Stimulated activated CD8-positive, alpha-beta memory T cell treated with anti-CD3 and anti-CD28 coated beads, Interleukin-7, amount 100 ng/mL, for 48 hours (primary cell): ENCODE data around the gene TXNRD1.

Experiments used
- DNase-seq, 2 donors: peaks; one replicate each; pipeline ENCODE4 v3.0.0-alpha.2; 2020; ENCODE audit warnings: low read depth in 1 of 2; ENCODE audit errors: extremely low read depth in 1 of 2

Gene TXNRD1

DNA sequence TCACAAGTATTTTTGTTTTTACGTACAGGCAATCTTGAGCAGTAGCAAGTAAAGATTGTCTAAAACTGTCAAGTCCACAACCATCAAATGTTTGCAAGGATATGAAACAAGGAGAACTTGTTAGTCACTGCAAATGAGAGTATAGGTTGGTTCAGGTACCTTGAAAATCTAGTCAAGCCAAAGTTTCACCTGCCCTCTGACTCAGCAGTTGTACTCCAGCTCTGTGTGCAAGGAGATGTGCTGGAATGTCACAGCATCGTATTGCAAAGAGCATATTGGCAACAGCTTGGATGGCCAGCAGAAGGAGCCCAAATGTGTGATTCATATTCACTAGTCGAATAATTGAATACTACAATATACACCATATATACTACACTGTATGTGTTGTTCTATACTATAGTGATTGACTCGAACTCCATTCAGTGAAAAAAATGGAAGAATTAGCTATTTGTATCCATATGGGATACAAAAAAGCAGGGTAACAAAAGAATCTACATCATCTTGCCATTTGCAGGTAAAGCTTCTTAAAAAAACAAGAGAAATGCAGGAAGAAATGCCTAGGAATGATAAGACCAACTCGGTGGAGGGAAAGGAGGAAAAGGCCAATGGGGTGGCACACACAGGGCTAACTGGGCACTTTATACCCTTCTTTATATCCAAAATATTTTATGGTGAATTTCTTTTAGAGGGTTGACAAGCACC, 131.9 kb downstream of the TXNRD1 start:
- no peak for DNase-seq

DNA sequence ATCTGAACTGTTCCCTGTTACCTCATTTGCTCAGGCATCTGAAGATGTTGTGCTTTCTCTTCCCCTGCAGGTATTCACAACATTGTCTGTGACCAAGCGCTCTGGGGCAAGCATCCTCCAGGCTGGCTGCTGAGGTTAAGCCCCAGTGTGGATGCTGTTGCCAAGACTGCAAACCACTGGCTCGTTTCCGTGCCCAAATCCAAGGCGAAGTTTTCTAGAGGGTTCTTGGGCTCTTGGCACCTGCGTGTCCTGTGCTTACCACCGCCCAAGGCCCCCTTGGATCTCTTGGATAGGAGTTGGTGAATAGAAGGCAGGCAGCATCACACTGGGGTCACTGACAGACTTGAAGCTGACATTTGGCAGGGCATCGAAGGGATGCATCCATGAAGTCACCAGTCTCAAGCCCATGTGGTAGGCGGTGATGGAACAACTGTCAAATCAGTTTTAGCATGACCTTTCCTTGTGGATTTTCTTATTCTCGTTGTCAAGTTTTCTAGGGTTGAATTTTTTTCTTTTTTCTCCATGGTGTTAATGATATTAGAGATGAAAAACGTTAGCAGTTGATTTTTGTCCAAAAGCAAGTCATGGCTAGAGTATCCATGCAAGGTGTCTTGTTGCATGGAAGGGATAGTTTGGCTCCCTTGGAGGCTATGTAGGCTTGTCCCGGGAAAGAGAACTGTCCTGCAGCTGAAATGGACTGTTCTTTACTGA, 132.9 kb downstream of the TXNRD1 start:
- no peak for DNase-seq

DNA sequence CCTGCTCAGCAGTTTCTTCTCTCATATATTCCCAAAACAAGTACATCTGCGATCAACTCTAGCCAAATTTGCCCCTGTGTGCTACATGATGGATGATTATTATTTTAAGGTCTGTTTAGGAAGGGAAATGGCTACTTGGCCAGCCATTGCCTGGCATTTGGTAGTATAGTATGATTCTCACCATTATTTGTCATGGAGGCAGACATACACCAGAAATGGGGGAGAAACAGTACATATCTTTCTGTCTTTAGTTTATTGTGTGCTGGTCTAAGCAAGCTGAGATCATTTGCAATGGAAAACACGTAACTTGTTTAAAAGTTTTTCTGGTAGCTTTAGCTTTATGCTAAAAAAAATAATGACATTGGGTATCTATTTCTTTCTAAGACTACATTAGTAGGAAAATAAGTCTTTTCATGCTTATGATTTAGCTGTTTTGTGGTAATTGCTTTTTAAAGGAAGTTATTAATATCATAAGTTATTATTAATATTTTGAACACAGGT, 133.5 kb downstream of the TXNRD1 start:
- no peak for DNase-seq

DNA sequence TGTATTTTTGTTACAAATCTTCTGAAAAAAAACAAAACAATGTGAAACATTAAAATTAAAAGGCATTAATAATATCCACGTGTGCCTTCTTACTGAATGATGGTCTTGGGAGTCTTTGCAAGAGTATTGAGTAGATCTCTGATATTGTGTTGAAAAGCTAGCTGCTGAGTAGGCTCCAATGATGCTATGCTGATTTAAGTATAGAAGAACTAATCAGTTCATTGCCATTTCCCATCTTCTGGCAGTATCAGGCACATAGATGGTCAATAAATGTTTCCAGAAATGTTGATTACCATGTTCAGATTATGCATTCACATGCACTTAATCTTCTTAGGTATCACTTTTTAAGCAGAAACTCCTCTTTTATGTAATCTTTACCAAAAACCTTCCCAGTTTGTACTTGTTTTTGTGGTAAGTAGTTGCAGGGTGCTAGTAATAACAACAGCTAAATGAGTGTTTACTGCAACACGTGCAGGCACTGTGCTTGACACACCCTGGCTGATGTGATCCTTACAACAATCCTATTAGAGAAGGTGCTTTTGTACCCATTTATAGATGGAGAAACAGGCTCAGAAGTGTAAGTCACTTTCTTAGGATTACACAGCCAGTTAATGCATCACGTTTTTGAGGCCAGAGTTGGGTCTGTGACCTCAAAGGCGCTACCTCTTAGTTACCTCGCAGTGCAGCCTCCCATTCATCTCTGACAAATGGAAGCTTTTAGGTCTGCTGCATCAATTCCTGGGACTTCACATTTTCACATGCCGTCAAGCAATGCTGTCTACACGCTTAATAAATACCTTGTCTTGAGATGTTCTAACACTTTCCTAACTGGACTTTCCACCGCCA, 134.9 kb downstream of the TXNRD1 start:
- no peak for DNase-seq

DNA sequence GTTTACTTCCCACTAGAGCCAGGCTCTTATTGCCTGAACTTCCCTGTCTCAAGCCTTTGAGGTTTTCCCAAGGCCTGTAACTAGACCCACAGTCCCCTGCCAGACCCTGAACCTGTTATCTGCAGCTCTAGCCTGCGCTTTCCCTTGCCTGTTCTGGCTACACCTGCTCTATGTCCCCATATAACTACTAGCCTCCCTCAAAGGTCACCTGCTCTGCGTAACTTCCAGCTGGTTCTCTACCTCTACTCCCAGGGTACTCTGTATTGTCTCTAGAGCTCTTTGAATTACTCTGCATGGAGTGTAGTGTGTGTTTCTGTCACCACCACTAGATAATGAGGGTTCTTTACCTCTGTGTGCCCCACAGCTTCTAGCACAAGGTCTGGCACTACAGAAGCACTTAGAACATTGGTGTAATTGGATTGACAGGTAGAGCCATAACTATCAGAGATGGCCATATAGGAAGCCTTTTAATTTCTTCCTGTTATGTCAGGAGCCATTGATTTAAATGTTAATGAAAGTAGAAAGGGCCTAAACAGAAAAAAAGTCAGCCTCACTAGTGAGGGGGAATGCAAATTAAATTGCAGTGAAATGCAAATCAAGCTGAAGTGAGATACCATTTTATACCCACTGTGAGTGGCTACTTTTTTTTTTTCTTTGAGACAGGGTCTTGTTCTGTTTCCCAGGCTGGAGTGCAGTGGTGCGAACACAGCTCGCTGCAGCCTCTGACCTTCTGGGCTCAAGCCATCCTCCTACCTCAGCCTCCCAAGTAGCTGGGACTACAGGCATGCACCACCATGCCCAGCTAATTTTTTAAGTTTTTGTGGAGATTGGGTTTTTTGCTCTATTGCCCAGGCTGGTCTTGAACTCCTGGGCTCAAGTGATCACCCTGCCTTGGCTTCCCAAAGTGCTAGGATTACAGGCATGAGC, 135.7 kb downstream of the TXNRD1 start:
- no peak for DNase-seq

DNA sequence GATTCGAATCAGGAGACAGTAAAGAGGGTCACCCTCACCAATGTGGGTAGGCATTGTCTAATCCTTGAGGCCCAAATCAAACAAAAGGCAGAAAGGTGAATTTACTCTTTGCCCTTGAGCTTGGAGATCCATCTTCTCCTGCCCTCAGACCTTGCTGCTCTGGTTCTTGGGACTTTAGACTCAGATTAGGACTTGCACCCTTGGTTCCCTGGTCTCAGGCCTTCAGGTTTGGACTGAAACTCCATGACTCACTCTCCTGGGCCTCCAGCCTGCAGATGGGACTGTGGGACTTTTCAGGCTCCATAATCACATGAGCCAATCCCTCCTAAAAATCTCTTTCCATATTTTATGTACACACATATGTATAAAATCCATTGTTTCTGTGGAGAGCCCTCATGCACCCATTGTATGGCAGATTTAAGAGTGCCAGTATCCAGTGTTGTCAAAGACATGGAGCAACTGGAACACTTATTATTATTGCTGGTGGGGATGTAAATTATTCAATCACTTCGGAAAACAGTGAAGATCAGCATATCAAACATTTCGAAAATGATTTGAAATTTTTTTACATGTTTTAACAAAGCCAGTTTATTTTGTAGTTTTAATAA, 136.6 kb downstream of the TXNRD1 start:
- DNase-seq: no peak

DNA sequence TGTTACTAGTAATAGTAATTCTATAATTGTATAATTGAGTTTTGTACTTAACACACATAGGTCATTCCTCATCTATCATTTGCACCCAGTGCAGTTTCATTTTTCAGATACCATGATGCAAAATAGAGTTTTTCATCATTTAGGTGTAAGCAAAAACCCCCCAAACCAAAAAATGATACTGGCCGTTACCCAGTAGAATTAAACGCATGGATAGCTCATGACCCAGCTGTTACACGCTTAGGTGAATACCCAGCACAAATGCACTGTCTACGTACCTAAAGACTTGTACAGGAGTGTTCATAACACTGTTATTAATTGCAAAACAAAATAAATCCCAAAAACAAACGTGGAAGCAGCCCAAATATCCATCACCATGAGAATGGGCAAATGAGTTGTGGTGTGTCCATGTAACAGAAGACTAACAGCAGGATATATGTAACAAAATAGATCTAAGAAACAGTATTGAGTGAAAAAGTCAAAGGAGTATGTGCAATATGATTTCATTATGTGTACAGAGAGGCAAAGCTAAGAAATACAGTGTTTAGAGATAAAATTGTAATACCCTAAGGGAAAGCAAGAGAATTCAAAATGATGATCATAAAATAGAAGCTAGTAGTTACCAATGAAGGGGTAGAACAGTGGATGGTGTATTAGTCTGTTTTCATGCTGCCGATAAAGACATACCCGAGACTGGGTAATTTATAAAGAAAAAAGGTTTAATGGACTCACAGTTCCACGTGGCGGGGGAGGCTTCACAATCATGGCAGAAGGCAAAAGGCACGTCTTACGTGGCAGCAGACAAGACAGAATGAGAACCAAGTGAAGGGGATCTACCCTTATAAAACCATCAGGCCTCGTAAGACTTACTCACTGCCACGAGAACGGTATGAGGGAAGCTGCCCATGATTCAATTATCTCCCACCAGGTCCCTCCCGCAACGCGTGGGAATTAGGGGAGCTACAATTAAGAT, 137.7 kb downstream of the TXNRD1 start:
- DNase-seq: no peak

DNA sequence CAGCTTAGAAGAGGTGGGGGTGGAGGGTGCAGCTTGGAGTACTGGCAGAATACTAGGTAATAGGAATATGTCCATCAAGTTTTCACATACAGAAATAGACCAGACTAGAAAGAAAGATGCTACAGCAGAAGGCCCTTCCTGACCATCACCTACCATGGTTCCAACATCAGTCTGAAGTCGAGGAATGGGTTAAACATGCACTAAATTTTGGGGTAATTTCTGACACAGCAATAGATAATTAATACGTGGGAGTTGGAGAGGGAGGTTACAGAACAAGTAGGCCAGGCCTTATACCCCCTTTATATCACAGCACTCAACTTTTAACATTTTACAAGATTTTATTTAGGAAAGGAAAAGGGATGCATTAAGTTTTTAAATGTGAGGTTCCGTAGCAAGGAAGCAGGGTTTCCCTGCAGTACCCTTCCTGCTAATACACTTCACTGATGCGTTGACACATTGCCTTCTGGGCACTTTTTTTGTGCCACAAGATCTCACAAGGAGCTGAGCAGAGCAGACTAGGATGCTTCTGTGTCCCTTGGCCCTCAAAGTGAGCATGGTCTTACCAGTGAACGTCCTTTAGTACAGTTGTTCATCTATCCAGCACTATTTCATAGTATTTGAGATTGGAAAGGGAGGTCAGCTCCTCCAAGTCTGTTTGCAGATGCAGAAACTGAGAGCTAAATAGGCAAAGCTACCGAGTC, 138.7 kb downstream of the TXNRD1 start:
- DNase-seq: no peak

DNA sequence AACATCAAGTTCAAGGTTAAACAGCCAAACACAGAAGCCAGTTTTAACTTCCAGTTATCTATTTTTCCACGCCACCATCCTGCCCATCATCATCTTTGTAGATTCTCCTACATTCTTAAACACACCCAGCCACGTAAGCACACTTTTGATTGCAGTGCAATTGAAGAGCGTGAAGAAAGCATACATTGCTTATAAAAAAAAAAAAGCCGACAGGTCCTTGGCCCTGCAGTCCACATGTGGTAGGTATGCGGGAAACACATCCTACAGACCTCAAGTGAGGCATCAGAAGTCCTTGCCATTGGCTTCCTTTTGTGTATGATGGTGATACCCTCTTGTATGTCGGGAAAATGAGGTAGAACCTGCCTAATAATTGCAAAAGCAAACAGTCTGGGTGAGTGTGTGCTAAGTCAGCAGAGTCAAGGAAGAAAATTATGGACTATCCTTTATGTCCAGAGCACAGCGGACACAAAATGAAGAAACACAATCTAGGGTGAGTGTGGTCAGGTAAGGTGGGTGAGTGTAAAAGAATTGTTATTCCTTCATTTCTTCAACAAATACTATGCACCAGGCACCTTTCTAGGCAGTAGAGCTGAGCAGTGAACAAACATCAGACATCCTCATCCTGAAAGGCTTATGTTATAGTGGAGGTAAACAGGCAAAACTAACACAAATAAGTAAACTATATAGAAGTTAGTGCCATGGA, 139.4 kb downstream of the TXNRD1 start:
- DNase-seq: no peak

DNA sequence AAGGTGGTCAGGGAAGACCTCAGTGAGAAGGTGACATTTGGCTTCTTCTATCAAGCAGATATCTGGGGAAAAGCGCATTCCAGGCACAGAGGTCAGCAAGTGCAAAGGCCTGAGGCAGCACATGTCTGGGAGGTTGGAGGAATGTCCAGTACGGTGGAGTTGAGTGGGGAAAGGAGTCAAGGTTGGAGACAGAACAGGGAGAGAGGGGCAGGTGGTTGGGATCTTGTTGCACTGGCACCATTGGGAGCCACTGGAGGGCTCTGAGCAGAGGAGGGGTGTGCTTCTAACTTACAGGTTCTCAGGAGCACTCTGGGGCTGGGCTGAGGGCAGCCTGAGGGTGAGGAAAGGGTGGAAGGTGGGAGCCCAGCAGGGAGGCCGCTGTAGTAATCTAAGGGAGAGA, 140.1 kb downstream of the TXNRD1 start:
- DNase-seq: no peak

DNA sequence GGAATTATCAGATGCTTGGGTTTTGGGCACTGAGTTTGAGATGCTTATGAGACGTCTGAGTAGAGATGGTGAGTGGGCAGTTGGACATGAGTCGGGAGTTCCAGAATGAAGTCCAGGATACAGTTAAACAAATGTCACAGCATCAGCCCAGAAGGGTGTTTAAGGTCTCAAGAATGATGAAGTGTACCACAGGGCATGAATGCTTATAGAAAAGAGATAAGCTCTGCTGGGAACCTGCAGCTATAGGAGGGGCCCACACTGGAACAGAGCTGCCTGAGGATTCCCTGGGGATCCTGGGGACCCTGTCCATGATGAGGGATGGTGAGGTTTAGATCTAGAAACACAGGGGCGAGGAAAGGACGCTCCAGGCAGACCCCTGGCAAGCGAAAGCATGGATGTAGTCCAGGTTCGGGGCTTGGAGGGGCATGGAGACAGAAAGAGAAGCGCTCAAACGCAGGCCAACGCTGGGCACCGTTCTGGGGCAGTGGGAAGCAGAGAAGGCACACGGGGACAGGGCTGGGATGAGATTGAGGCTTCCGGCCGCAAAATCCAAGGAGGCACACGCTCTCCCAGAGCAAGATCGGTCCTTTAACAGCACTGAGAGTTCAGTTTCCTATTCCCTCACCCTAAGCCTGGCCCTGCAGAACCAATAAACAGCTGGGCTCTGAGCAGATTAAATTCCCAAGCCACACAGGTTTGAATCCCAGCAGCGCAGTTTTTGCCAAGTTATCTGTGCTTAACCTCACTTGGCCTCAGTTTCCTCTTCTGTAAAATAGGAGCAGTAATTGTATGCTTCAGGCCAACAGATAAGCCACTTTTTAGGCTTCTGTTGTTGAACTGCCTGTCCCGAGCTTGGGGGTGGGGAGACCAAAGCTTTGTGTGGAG, 140.9 kb downstream of the TXNRD1 start:
- no peak for DNase-seq

DNA sequence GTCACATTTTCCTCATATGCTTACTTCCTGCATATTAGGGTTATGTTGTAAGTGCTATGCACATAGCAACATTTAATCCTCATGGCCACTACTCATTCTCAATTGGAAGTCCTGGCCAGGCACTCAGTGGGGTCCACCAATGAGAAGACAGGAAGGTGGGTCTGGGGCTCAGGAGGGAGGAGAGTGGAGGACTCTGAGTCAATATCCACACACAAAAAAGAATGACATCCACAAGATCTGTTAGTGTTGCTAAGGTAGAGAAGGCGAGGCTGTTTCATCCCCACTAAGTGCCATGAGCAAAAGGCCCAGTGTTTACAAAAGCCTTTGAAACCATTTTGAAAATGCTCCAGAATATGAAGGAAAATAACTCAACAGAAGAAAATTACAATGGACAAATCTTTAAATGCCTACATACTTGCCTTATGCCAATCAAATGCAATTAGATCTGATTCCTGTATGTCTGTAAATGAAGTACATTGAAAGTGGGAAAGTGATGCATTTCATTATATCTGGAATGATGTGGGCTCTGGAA, 141.9 kb downstream of the TXNRD1 start:
- DNase-seq: no peak

DNA sequence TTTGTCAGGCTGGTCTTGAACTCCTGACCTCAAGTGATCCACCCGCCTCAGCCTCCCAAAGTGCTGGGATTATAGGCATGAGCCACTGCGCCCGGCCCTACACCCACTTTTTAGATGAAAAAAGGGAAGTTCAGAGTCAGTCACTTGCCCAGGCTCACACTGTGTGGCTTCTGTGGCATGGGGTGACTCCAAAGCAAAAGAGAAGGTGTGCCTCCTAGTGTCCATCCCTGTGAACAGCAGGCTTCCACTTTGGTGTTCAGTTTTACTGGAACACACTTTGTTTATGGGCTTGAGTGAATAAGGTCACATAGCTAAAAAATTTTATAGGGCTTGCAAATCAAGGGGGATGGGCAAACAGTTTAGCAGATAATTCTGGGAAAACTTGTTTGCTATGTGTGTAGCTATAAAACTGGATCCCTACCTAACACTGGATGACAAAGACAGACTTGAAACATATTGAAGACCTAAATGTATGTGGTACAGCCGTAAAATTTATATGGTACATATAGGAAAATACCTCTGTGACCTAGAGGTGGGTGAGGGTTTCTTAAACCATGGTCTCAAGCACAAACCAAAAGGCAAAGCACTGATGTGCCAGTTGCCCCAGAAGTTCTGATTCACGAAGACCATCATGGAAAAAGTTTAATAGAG, 142.9 kb downstream of the TXNRD1 start:
- peak; percentile 21 to 42 for DNase-seq

DNA sequence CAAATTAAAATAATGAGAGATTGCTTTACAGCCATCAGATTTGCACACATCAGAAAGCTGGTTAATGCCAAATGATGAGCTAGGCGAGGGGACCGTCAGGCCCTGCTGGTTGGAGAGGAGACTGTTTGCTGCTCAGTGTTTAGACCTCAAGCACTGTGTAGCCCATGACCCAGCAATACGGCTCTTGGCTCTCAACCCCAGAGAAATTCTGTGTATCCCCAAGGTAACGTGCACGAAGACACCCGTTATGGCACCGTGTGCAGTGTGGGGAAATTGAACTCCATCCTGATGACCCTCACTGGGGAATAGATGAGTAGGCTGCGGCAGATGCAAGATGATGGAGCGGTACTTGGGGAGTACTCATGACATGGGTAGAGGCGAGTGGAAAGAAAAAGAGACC, 143.6 kb downstream of the TXNRD1 start:
- DNase-seq: no peak

DNA sequence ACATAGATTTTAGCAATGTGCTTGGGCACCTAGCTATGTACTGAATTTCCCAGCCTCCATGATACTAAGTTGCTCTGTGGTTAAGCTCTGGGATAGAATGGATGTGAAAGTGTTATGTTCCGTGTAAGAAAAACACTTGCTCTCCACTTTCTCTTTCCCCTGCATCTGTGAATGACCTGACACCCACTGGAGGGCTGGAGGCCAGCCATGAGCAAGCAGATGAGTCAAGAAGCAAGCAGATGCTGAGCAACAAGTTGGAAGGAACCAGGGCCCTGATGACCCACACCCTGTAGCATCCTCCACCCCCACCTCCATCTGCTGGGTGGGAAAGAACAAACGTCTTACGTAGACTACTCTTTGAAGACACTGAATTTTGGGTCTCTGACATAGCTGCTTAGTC, 144.6 kb downstream of the TXNRD1 start:
- DNase-seq: no peak
